ENCODE data around the gene ACTR3C.

GRCh38 chr7:150313367-150313809, 10.0 kb downstream of the ACTR3C start:
- TF ChIP-seq PPARA (CRISPR knock-in tag; IDR thresholded peaks at IDR 0.05; ENCODE audit: borderline replicate concordance) (no peak), PATZ1 (CRISPR knock-in tag; IDR thresholded peaks at IDR 0.05; ENCODE audit: borderline replicate concordance) (no peak), ESRRG (CRISPR knock-in tag; IDR thresholded peaks at IDR 0.05) (no peak), ZNF565 (CRISPR knock-in tag; conservative IDR thresholded peaks at IDR 0.05; ENCODE audit: low read depth) (no peak), RARB (CRISPR knock-in tag; IDR thresholded peaks at IDR 0.05) (no peak), GLIS3 (CRISPR knock-in tag; IDR thresholded peaks at IDR 0.05) (no peak), CREB5 (CRISPR knock-in tag; IDR thresholded peaks at IDR 0.05; ENCODE audit: low read depth) (no peak), ARNTL (CRISPR knock-in tag; IDR thresholded peaks at IDR 0.05; ENCODE audit: borderline replicate concordance, low read depth) (no peak)
